HCT116 (cell line): ENCODE results near the gene ELK3. TPM values are rescaled to one million over a fixed set of nuclear protein-coding genes. Genes with fewer than 3 reads are reported as not detected.
A peak's percentile ranks its signal among the peaks of the same experiment; 100 is the strongest.

Source experiments
- ATAC-seq: fragments of 200-7000 bp; cut with Tn5 transposase; 2 replicates; pipeline ENCODE4 v1.9.1; 2020; ENCODE audit warnings: mild to moderate bottlenecking, moderate library complexity
- BruUV-seq: library from RNA; stranded (reverse); fragments of 400-500 nt; replicated peaks from 2 replicates; lab custom pipeline; 2021; lab: Mats Ljungman, UMichigan
- CTCF ChIA-PET: fragments of 300-600 bp; sonication (Branson Sonifier 250); formaldehyde crosslinking; loops from one replicate; lab custom pipeline; 2021; ENCODE audit warnings: antibody characterized with exemption; lab: Charles Lee
- POLR2A ChIA-PET: fragments of 300-600, 350-600 bp; sonication (Branson Sonifier 250); formaldehyde crosslinking; loops from one replicate; lab custom pipeline; 2021; ENCODE audit warnings: antibody characterized with exemption; lab: Charles Lee
- RAD21 ChIA-PET, 2 experiments: fragments of 300-600 bp; sonication (Branson Sonifier 250); formaldehyde crosslinking; loops; one replicate each; lab custom pipeline; 2023; ENCODE audit warnings: low total read pairs in 2 of 2; ENCODE audit not compliant: uncharacterized antibody in 2 of 2, unreplicated experiment in 2 of 2, low non-redundant PET in 1 of 2; lab: Charles Lee
- DNase-seq: peaks from one replicate; pipeline ENCODE4 v3.0.0-alpha.2; 2010; ENCODE audit warnings: low read depth, low spot score
- H2AFZ ChIP-seq: fragments of 200-600 bp; shearing (Covaris generic), sonication (generic); 2 replicates; pipeline ENCODE4 v1.6.1; 2017; ENCODE audit warnings: low read depth, mixed run types, mixed read lengths, antibody characterized with exemption, low read length; ENCODE audit not compliant: poor library complexity, severe bottlenecking
- H3K27ac ChIP-seq: 2 replicates; pipeline ENCODE4 v1.5.1; 2012; ENCODE audit warnings: low read depth, low read length
- H3K27me3 ChIP-seq: fragments of 200-600 bp; sonication (generic); 2 replicates; pipeline ENCODE4 v1.6.1; 2016; ENCODE audit warnings: mixed run types, low read length, mixed read lengths; ENCODE audit not compliant: insufficient read depth
- H3K36me3 ChIP-seq, 2 experiments: fragments of 200-500 bp in 1 of 2; fragments of 200-600 bp in 1 of 2; sonication (Bioruptor generic) in 1 of 2; sonication (generic) in 1 of 2; 2 replicates each; pipeline versions ENCODE4 v1.5.1 to v1.6.1; 2014 to 2016; ENCODE audit warnings: low read length in 2 of 2, inconsistent platforms in 1 of 2, mixed read lengths in 1 of 2, mixed run types in 1 of 2; ENCODE audit not compliant: insufficient read depth in 2 of 2, control insufficient read depth in 1 of 2
- H3K4me1 ChIP-seq, 2 experiments: fragments of 200-600 bp in 1 of 2; sonication (generic) in 1 of 2; 2 replicates each; pipeline versions ENCODE4 v1.5.1 to v1.6.1; 2012 to 2017; ENCODE audit warnings: low read length in 2 of 2, inconsistent platforms in 1 of 2, mild to moderate bottlenecking in 1 of 2, mixed read lengths in 1 of 2, mixed run types in 1 of 2, moderate library complexity in 1 of 2; ENCODE audit not compliant: insufficient read depth in 2 of 2, control insufficient read depth in 1 of 2
- H3K4me2 ChIP-seq: fragments of 200-600 bp; sonication (generic); 2 replicates; pipeline ENCODE4 v1.6.1; 2017; ENCODE audit warnings: mixed run types, low read length, mixed read lengths
- H3K4me3 ChIP-seq, 2 experiments: fragments of 200-600 bp in 1 of 2; sonication (generic) in 1 of 2; replicated peaks in 1 of 2; 2 replicates each; pipeline ENCODE4 v1.5.1; 2011 to 2016; ENCODE audit warnings: low read length in 2 of 2, control low read depth in 1 of 2, low read depth in 1 of 2, mild to moderate bottlenecking in 1 of 2, mixed read lengths in 1 of 2, mixed run types in 1 of 2
- H3K79me2 ChIP-seq: fragments of 200-600 bp; sonication (generic); 2 replicates; pipeline ENCODE4 v1.6.1; 2017; ENCODE audit warnings: mild to moderate bottlenecking, mixed run types, low read length, moderate library complexity, mixed read lengths; ENCODE audit not compliant: insufficient read depth
- H3K9ac ChIP-seq: fragments of 200-600 bp; sonication (generic); 2 replicates; pipeline ENCODE4 v1.6.1; 2016; ENCODE audit warnings: low read length, mixed read lengths
- H3K9me2 ChIP-seq: fragments of 200-600 bp; sonication (generic), shearing (Covaris generic); 2 replicates; pipeline ENCODE4 v1.6.1; 2017; ENCODE audit warnings: mixed run types, mild to moderate bottlenecking, moderate library complexity; ENCODE audit not compliant: insufficient read depth
- H3K9me3 ChIP-seq, 2 experiments: fragments of 200-500 bp in 1 of 2; fragments of 200-600 bp in 1 of 2; sonication (Bioruptor generic) in 1 of 2; sonication (generic) in 1 of 2; 2 replicates each; pipeline ENCODE4 v1.6.1; 2014 to 2017; ENCODE audit warnings: low read length in 2 of 2, mixed read lengths in 2 of 2, inconsistent platforms in 1 of 2, low read depth in 1 of 2, mild to moderate bottlenecking in 1 of 2, mixed run types in 1 of 2, moderate library complexity in 1 of 2; ENCODE audit not compliant: control insufficient read depth in 1 of 2, insufficient read depth in 1 of 2
- H4K20me1 ChIP-seq: fragments of 200-600 bp; sonication (generic), shearing (Covaris generic); 2 replicates; pipeline ENCODE4 v1.6.1; 2017; ENCODE audit warnings: mixed run types, mild to moderate bottlenecking, moderate library complexity; ENCODE audit not compliant: insufficient read depth
- ATF3 ChIP-seq: IDR thresholded peaks from 2 replicates; pipeline ENCODE4 v1.6.1; 2012
- EGR1 ChIP-seq: IDR thresholded peaks from 2 replicates; pipeline ENCODE4 v1.6.1; 2012; ENCODE audit warnings: low read depth
- EZH2 ChIP-seq: fragments of 200-600 bp; sonication (generic); IDR thresholded peaks from 2 replicates; pipeline ENCODE4 v1.6.1; 2017; ENCODE audit warnings: antibody characterized with exemption, mixed run types
- EZH2phosphoT487 ChIP-seq: fragments of 200-600 bp; IDR thresholded peaks from 2 replicates; pipeline ENCODE4 v1.6.1; 2018; ENCODE audit warnings: antibody characterized with exemption, borderline replicate concordance
- FOSL1 ChIP-seq: IDR thresholded peaks from 2 replicates; pipeline ENCODE4 v1.6.1; 2012; ENCODE audit warnings: low read depth
- JUND ChIP-seq: IDR thresholded peaks from 2 replicates; pipeline ENCODE4 v1.6.1; 2012
- POLR2A ChIP-seq: IDR thresholded peaks from 2 replicates; pipeline ENCODE4 v1.7.0; 2011; ENCODE audit warnings: borderline replicate concordance; ENCODE audit not compliant: insufficient read depth, insufficient read length; ENCODE audit errors: extremely low read depth
- POLR2AphosphoS5 ChIP-seq: IDR thresholded peaks from 2 replicates; pipeline ENCODE4 v1.6.1; 2011; ENCODE audit warnings: mild to moderate bottlenecking, low read depth, low read length, moderate library complexity
- REST ChIP-seq: IDR thresholded peaks from 2 replicates; pipeline ENCODE4 v1.6.1; 2012; ENCODE audit warnings: low read depth
- SIN3A ChIP-seq: IDR thresholded peaks from 2 replicates; pipeline ENCODE4 v1.6.1; 2012; ENCODE audit warnings: low read depth
- SP1 ChIP-seq: IDR thresholded peaks from 2 replicates; pipeline ENCODE4 v1.6.1; 2012; ENCODE audit warnings: low read depth
- SRF ChIP-seq: IDR thresholded peaks from 2 replicates; pipeline ENCODE4 v1.6.1; 2012; ENCODE audit warnings: low read depth
- TCF7L2 ChIP-seq: IDR thresholded peaks from 2 replicates; pipeline ENCODE4 v1.7.0; 2011; ENCODE audit warnings: borderline replicate concordance, inconsistent platforms; ENCODE audit not compliant: insufficient read depth, insufficient read length; ENCODE audit errors: extremely low read depth
- intact Hi-C: fragments of 100-400 bp; cut with micrococcal nuclease; formaldehyde crosslinking; loops from 2 replicates; pipeline ENCODE4 v1.10.0; 2022
- total RNA-seq: library from RNA; stranded (reverse); gene quantifications from one replicate; pipeline ENCODE4 v1.2.1, GENCODE V29; 2021; ENCODE audit not compliant: unreplicated experiment

ELK3 gene
- total RNA-seq, 1 experiment from 2014 or later = 45.6 TPM

GRCh38 chr12:96247563-96247962, 53.4 kb downstream of the ELK3 start:
- H2AFZ ChIP-seq = no peak overlapping the region
- no peaks in the 10 kb centered on the region for H3K9me2 ChIP-seq
- no peak overlapping the region for H3K4me3 ChIP-seq
- BruUV-seq = no TSS peak
- ATAC-seq = peak; percentile 30; the same call in 1 of the 2 replicates
- POLR2A ChIA-PET = no interaction called here
- no peak overlapping the region for H3K9ac ChIP-seq
- intact Hi-C loops = no loop called here
- H3K79me2 ChIP-seq = peaks cover 44% of the 10 kb centered on the region
- H3K27me3 ChIP-seq = no peaks in the 10 kb centered on the region
- TF ChIP-seq FOSL1 (peak; percentile 44; the same call in 1 of the 2 replicates), EZH2phosphoT487 (no peak)
- TF ChIP-seq, all 23 proteins: peak for 1
- H3K36me3 ChIP-seq = peaks cover 13 to 27% of the 10 kb centered on the region in 2 experiments; a peak in 3 of 4 replicates
- DNase-seq = no peak
- no peaks in the 10 kb centered on the region for H3K9me3 ChIP-seq
- no peak overlapping the region for H3K4me2 ChIP-seq
- H3K4me1 ChIP-seq = peaks cover 0 to 7% of the 10 kb centered on the region in 2 experiments; a peak in 1 of 4 replicates
- RAD21 ChIA-PET = no interaction called here
- no peak overlapping the region for H3K27ac ChIP-seq
- no peaks in the 10 kb centered on the region for H4K20me1 ChIP-seq
- CTCF ChIA-PET = no interaction called here

GRCh38 chr12:96248136-96248931, 54.2 kb downstream of the ELK3 start:
- no peaks in the 10 kb centered on the region for H3K9me2 ChIP-seq
- DNase-seq (no peak), ATAC-seq (no peak)
- no peak overlapping the region for H3K27ac ChIP-seq
- H3K79me2 ChIP-seq = peaks cover 46% of the 10 kb centered on the region
- H3K9me3 ChIP-seq = no peaks in the 10 kb centered on the region
- H3K4me2 ChIP-seq = no peak overlapping the region
- H3K36me3 ChIP-seq = peaks cover 13 to 27% of the 10 kb centered on the region in 2 experiments; a peak in 3 of 4 replicates
- H3K27me3 ChIP-seq = no peaks in the 10 kb centered on the region
- no peak overlapping the region for H3K9ac ChIP-seq
- TSS peak; percentile 18 for BruUV-seq
- intact Hi-C loops = no loop called here
- ChIA-PET POLR2A (no interaction called here), CTCF (no interaction called here), RAD21 (no interaction called here)
- no peaks in the 10 kb centered on the region for H4K20me1 ChIP-seq
- peaks cover 0 to 7% of the 10 kb centered on the region in 2 experiments; a peak in 1 of 4 replicates for H3K4me1 ChIP-seq
- no peak overlapping the region for H3K4me3 ChIP-seq
- H2AFZ ChIP-seq = no peak overlapping the region
- TF ChIP-seq JUND = no peak
- no peak for TF ChIP-seq SRF
- TF ChIP-seq POLR2AphosphoS5 = no peak
- TF ChIP-seq TCF7L2 = no peak
- TF ChIP-seq REST = no peak
- TF ChIP-seq FOSL1 = no peak
- TF ChIP-seq POLR2A = no peak
- TF ChIP-seq ATF3 = no peak
- no peak for TF ChIP-seq SP1
- no peak for TF ChIP-seq EGR1
- no peak for TF ChIP-seq EZH2phosphoT487
- TF ChIP-seq EZH2 = no peak
- TF ChIP-seq SIN3A = no peak
